Measurements from ENCODE around the gene KAT6B.
"Not testable (repeated sequence)": the region's sequence is repeated elsewhere in the genome, so short reads cannot be mapped to it uniquely, and the experiment has no call there.

Gene KAT6B

DNA sequence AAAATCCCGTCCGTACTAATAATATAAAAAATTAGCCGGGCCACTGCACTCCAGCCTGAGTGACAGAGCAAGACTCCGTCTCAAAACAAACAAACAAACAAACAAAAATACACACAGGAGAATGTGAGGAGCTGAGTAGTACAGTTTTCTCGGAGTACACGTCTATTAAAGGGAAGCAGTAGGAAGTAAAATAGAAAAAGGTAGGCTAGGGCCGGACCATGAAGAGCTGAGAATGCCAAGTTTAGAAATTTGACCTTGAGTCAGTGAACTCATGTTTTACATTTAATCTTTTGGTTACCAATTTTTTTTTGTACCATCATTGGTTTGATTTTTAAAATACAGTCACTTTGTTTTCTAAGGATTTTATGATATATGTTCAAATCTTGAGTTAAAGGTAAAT, 64.1 kb downstream of the KAT6B start:
- DNase-seq (ENCODE audit: low spot score): no peak

DNA sequence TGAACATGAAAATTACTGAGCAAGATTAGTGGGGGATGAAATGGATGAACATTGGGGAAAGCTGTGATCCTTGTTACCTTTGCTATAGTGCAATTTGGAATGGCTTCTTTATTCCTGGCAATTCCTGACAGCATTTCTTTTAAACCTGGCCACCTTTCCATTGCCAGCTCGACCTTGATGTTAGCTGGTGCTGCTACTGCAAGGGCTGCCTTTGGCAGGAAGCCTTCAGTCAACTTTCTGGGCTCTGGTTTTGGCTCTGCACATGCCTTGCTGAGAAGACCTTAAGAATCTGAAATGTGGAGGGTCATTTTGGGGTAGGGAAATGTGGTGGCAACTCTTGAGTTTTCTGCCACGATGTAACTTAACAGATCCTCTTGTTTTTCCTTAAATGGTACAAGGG, 64.7 kb downstream of the KAT6B start:
- DNase-seq (ENCODE audit: low spot score): no peak

DNA sequence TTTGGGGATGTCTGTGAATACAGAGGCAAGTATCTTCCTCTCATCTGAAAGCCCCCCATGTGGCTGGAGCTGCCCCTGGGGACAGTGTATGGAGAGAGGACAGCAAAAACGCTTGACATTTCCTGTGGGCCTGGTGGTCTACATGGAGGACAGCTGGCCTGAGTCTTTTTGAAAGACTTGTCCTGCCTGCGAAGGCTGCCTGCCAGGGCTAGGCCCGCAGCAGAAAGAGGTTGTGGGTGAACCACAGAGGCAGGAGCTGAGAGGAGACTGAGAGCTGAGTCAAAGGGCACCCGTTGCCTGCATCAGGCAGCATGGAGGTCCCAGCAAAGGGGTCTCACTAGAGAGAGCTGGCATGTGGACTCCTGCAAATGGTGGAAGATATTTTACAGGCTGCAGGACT, 66.4 kb downstream of the KAT6B start:
- no peak for DNase-seq (ENCODE audit: low spot score)

DNA sequence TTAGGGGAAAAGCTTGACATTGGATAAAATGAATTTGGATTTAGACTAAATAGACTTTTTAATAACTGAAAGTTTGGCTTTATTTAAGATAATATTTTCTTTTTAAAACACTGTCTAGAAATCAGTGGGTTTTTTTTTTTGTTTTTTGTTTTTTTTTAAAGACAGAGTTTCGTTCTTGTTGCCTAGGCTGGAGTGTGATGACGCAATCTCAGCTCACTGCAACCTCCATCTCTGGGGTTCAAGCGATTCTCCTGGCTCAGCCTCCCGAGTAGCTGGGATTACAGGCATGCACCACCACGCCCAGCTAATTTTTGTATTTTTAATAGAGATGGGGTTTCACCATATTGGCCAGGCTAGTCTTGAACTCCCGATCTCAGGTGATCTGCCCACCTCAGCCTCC, 66.9 kb downstream of the KAT6B start:
- not testable (repeated sequence) for DNase-seq (ENCODE audit: low spot score)

DNA sequence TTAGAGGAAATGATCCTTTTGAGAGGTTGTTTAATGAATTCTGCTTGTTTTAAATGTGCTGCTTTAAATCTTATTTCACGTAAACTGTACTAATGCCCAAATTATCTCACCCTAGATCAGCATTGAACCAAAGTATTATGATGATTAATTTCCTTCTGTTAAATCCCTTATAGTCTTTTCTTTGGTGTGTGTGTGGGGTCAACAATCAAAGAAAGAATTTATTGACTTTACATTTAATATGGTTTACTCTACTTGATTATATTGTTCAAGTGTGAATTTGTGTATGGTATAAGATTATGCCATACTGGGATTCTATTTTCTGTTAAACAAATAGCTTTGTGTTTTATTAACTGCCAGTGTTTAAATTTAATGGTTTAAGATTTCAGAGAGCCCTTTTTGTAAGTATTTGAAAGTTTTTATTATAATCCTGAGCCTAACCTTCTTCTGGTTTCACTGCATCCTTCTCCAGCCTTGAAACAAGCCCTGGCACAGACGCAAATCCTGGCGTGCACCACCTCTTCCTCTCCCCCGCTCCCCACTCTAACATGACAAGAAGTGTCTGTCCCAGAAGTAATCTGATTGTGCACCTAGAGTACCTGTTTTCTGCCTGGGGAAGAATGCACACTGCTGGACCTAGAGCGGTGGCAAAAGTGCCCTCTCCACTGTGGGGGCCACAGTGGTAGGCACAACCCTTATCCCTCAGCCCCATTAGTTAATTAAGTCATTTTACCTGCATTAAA, 70.6 kb downstream of the KAT6B start:
- no peak for DNase-seq (ENCODE audit: low spot score)

DNA sequence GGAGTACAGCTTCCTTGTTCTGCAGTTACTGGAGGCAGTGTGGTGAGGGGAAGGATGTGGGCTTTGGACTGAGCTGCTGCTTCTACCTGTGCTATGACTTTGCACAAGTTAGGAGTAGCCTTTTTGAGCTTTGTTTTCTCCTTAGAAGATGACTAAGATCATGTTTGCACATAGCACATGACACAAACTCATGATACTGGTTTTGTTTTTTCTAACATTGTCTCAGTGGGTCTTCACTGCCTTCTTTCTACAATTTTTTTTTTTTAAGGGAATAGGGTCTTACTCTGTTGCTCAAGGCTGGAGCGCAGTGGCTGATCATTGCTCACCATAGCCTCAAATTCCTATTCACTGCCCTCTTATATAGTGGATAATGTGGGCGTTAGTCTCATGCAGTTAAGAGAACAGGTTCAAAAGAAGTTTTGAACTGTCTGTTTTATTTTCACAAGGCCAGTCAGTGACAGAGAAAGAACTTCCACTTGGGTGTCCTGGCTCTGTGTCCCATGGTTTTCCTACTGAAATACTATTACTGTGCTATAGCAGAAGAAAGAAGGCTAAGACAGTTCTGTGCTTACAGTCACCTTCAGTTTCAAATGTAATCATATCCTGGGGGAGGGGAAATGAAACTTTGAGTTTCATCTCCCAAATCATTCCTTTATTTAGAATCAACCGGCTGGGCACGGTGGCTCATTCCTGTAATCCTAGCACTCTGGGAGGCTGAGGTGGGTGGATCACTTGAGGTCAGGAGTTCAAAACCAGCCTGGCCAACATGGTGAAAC, 72.0 kb downstream of the KAT6B start:
- DNase-seq (ENCODE audit: low spot score): peak; percentile 25

DNA sequence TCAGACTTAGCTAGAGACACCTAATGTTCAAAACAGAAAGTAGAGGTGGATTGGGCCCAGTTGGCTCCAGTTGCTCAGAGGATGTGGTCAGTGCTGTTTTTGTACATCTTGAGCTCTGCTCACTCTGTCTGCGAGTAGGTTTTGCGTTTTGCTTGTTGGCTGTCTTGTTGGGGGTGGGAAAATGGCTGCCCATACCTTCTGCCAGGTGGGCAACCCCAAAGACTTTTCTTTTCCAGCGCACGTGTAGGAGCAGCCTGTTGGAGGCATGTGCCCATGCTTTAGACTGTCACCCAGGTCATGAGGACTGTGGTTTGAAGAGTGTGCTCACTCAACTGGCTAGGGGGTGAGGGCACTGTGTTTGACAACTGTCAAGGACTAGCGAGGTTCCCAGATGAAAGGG, 73.9 kb downstream of the KAT6B start:
- peak; percentile 36 for DNase-seq (ENCODE audit: low spot score)

DNA sequence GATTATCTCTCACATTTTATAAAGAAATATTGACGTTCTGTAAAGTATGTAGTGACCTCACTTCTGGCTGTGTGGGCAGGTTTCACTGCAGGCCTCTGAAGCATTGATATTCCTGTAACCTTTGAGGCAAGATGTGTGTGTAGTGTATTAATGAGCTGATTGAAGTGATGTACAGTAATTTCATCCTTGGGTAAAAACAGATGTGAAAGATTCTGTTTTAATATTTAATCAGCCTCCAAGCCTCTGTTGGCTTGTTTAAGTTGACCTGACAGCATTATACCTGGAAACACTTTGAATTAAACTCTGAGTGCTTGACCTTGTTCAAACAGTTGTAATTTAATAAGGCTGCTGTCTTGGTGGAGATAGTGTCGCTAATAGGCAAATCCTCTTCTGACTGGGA, 74.9 kb downstream of the KAT6B start:
- no peak for DNase-seq (ENCODE audit: low spot score)

DNA sequence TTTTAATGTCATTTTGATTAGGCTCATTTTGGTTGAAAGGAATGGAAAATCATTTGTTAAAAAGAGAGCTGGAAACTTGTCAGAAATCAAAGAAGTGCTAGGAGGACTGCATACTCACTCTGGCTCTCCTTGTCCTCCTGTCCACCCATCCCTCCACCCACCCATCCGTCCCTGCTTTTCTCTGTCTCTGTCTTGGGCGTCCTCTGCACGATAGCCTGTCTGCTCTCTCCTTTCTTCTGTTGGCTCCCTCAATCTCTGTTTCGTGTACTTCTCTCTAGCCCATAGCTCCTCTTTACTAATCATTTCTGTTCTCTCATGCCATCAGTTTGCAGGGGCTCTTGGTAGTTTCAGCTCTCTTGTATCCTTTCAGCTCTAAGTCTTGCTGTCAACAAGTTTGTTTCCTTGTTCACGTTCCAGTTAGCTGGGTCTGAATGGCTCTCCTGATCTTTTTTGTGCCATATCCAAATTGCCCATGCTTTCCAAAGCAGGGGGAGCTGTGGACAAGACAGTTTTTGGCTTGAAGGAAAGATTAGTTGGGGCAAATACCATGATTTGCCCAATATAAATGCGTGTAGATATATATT, 75.6 kb downstream of the KAT6B start:
- DNase-seq (ENCODE audit: low spot score): no peak

DNA sequence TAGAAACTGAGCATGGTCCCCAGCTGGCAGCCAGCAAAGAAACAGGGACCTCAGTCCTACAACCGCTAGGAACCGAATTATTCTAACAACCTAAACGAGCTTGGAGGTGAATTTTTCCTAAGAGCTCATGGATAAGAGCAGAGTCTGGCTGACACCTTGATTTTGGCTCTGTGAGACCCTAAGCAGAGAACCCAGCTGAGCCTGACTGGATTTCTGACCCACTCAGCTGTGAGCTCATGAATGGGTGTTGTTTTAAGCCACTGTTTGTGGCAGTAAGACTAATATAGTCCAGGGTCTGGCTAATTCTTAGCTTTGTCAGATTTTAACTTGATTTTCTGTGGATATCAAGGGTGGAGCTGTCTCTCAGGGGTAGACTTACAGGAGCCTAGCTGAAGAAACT, 77.1 kb downstream of the KAT6B start:
- no peak for DNase-seq (ENCODE audit: low spot score)

DNA sequence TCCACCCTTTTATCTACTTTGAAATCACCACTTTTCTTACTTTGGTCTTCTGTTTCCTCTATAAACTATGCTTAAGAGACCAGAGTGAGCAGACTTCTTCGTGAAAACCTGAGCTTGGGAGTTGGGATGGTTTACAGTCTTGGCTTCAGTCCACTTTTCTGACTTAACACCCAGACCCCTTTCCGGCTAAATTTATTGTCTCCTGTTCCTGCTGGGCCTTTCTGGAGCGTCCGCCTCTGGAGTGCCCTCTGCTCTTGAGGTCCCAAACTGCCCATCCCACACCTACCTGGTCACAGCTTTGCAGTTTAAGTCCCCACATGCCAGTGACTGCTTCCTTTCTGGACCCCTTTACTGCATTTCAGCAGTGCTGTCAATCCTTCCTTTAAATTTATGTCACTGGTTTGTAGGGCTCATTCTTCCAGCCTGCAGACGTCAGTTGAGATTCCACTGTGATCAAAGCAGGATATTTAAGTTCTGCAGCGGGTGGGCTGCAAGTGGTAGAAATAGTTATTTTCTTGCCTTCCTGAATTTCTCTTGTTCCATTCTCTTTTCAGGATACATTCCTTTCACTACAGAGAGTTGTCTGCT, 80.3 kb downstream of the KAT6B start:
- DNase-seq (ENCODE audit: low spot score): no peak

DNA sequence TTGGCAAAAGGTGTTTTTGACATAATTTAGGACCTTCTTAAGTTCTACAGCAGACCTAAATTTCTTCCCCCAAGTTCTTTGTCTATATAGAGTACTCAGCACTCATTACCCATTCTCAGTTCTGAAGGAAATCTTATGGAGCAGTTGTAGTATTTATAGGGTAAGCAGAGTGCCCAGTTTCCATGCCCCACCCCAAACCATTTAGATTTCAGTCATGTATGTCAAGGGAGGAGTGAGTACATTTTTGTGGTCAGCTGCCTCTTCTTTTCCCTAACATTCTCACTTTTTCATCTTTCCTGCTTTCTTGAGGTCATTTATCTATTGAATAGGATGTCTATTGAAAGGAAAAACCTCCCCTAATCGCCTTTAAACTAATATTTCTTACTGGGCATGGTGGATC, 83.3 kb downstream of the KAT6B start:
- DNase-seq (ENCODE audit: low spot score): no peak

DNA sequence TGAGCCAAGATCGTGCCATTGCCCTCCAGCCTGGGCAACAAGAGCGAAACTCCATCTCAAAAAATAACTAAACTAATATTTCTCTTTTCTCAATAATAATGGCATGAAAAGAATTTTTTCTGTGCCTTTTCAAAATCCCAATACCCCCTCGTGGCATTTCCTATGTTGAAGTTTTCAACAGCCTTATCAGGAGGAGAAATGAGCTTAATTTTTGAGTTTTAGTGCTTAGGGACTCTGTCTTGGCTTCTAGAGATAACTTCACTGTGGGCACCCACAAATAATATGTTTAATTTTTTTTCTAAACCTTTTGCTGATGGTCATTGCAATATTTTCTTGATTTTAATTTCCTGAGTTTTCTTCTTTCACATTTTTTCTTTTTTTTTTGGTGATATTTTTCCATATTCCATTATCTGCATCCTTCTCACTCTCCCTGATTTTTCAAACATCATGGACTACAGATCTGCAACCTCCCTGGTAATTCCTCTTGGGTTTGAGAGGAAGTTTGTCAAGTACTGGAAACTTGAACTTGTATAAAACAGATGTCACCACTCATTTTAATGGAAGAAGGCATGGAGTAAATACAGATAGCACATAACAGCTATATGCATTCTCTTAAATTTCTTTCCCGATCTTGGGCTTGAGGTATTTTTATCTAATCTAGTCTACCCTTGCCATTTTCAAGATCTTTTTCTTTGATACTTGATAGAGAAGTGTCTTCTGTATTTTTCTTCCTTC, 84.0 kb downstream of the KAT6B start:
- no peak for DNase-seq (ENCODE audit: low spot score)

DNA sequence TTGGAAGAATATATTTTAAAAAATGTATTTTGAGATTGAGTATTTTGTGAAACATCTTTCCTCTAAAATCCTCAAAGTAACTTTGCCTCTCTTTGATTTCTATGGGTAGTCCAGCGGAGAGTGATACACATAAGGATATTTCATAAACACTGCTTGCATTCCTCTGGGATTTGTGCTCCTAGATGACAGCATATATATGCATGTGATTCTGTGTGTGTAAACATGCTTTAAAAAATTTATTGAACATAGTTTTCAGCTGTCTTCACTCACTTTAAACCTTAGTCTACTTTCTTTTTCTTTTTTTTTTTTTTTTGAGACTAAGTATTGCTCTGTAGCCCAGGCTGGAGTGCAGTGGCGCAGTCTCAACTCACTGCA, 84.6 kb downstream of the KAT6B start:
- DNase-seq (ENCODE audit: low spot score): no peak

DNA sequence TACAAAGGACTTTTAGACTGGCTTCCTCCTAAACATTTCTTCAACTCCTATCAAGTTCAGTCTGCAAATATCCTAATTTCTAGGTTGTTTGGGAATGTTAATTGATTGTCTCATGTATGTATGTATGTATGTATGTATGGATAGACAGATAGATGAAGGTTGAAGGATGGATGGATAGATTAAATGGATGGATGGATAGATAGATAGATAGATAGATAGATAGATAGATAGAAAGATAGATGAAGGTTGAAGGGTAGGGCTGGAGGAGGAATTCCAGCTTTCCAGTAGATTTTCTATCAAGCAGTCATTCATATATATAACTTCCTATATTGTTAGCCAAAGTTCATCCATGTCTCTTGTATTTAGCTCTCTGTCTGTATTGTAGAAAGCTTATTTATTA, 85.8 kb downstream of the KAT6B start:
- no peak for DNase-seq (ENCODE audit: low spot score)

DNA sequence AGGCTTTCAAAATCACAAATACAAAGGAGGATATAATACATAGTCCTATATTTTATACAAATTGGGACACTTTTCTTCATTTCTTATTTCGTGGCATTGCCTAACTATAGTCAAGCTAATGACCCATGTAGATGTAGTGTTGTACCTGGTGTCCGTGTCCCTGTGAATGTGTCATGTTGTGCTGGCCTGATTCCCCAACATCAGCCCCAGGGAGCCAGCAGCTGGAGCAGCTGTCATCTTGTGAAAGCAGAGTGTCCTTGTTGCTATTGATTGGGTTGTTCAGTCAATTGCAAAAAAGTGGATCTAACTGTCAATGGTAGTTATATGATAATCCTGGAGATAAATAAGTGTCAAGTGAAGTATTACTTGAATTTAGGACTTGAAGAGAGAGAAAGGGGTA, 86.3 kb downstream of the KAT6B start:
- no peak for DNase-seq (ENCODE audit: low spot score)

DNA sequence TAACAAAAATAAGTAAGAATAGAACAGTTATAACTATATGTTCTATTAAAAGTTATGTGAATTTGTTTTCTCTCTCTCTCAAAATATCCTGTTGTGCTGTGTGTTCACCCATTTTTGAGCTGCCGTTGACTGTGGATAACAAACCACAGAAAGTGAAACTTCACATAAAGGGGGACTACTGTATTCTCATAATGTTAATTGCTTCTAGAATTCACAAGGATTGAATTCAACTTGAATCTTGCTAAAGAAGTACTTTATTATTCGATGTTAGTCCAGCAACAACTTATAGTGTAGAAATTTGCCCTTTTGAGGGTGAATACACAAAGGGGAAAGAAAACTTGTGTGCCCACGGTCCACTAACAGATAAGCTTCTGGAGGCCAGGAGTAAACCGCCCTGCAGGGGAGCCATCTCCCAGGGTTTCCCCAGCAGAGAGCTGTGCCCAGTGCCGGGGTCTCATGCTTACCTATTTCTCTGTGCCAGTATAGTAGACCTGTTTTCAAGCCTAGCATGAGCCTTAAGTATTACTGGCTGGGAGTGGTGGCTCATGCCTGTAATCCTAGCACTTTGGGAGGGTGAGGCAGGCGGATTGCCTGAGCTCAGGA, 87.1 kb downstream of the KAT6B start:
- DNase-seq (ENCODE audit: low spot score): no peak

DNA sequence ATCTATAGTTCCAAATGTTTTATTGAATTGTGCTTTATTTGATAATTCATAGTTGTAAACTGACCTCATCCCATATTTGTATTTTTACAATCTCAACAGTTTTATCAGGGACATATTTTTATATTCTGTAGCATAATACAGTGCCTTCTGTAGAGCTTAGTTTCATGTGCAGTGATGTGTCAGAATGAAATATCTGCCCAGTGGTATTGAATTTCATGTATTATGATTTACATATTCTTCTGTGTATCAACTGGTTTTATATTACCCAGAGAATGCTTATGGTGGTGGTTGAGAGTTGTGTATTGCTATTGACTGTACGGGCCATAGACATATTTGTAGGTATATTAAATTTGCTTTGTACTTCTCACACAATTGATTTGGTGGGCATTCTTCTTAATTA, 89.9 kb downstream of the KAT6B start:
- DNase-seq (ENCODE audit: low spot score): no peak

DNA sequence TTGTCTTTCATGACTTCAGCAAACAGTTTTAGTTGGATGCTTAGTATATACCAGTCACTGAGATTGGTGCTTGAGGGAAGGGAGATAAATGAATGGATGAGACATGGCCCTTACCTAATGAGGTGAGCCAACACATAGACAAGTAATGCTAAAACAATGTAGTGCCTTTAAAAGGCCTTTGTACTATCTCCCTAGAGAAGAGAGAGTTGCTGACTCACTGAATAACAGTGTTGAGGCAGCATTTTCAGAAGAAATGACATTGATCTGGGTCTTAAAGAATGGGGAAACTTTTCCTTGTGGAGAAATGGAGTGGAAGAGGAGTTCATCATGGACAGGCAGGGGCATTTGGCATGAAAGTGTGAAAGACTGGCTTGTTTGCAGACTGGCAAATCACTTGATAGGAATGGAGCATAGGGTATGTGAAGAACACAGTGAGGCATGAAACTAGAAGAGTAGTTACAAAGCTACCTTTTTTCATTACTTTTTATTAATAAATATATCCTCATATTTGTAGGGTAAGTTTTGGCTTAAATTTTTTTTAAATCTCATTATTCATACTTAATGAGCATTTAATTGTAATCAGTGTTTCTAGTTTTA, 91.2 kb downstream of the KAT6B start:
- no peak for DNase-seq (ENCODE audit: low spot score)

DNA sequence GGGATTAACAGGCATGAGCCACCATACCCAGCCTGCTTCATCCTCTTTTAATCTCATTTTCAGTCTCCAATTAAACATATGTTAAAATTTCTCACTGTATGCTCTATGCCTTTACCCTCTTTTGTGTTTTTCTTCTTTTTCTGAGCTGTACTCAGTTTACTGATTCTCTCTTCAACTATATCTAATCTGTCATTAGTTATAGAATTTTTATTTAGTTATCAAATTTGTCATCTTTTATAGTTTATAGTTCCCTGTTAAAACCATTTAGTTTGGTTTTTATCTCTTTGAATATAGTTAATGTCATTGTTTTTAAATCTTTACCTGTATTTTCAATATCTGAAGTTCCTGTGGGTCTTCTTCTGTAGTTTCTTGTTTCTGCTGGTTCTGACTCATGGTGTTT, 93.3 kb downstream of the KAT6B start:
- no peak for DNase-seq (ENCODE audit: low spot score)

DNA sequence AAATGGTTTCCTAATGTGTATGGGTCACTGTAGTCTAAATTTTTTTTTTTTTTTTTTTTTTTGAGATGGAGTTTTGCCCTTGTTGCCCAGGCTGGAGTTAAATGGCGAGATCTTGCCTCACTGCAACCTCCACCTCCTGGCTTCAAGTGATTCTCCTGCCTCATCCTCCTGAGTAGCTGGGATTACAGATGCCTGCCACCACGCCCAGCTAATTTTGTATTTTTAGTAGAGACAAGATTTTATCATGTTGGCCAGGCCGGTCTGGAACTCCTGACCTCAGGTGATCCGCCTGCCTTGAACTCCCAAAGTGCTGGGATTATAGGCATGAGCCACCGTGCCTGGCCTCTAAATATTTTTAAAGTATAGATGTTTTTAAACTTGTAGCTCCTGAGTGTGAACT, 94.7 kb downstream of the KAT6B start:
- DNase-seq (ENCODE audit: low spot score): not testable (repeated sequence)

DNA sequence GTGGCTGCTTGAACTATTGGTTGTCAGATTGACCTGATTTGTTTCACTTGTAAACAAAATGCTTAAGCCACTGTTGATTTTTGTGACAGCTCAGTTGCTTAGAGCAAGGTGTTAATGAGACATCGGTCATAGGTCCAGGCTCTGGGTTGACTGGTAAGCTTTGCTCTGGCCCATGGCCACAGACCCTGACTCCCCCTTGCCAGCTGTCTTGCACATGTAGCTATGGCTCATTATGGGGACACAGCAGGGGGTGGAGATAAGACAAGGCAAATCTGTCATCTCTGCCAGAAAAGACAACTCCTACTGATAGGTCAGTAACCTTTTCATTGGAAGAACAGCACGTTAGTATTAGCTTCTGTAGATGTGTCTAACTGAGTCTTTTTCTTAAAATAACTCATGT, 95.3 kb downstream of the KAT6B start:
- no peak for DNase-seq (ENCODE audit: low spot score)
